RWPE2 (cell line): ENCODE results near the gene SNX30.

ENCODE experiments used
- ATAC-seq: fragments of 200-7000 bp; cut with Tn5 transposase; 3 replicates; pipeline ENCODE4 v1.9.1; 2021; ENCODE audit warnings: low read depth
- DNase-seq: peaks from one replicate; pipeline ENCODE4 v3.0.0-alpha.2; 2020; ENCODE audit warnings: low spot score
- H3K27ac ChIP-seq: fragments of 450-650 bp; 2 replicates; pipeline ENCODE4 v1.5.1; 2017; ENCODE audit warnings: mild to moderate bottlenecking; ENCODE audit not compliant: poor library complexity, severe bottlenecking
- H3K27me3 ChIP-seq: fragments of 250-450 bp; sonication (Bioruptor Pico); 2 replicates; pipeline ENCODE4 v1.5.1; 2021; ENCODE audit warnings: mild to moderate bottlenecking, moderate library complexity; ENCODE audit not compliant: insufficient read depth, poor library complexity, severe bottlenecking
- H3K36me3 ChIP-seq: fragments of 250-450 bp; sonication (Bioruptor Pico); 2 replicates; pipeline ENCODE4 v1.5.1; 2020; ENCODE audit warnings: low read depth, mild to moderate bottlenecking, moderate library complexity
- H3K4me1 ChIP-seq: fragments of 250-450 bp; sonication (Bioruptor Pico); 2 replicates; pipeline ENCODE4 v1.5.1; 2021; ENCODE audit warnings: mild to moderate bottlenecking, moderate library complexity; ENCODE audit not compliant: insufficient read depth, poor library complexity, severe bottlenecking
- H3K4me3 ChIP-seq: fragments of 250-450 bp; sonication (Bioruptor Pico); 2 replicates; pipeline ENCODE4 v1.5.1; 2021; ENCODE audit warnings: mild to moderate bottlenecking, moderate library complexity; ENCODE audit not compliant: severe bottlenecking
- H3K9me3 ChIP-seq: fragments of 250-450 bp; sonication (Bioruptor Pico); 2 replicates; pipeline ENCODE4 v1.5.1; 2021; ENCODE audit warnings: mild to moderate bottlenecking, moderate library complexity; ENCODE audit not compliant: severe bottlenecking
- CTCF ChIP-seq: fragments of 450-650 bp; IDR thresholded peaks from one replicate; pipeline ENCODE4 v1.5.1; 2017; ENCODE audit warnings: mild to moderate bottlenecking, moderate library complexity; ENCODE audit not compliant: poor library complexity, severe bottlenecking

The SNX30 gene

GRCh38 chr9:112809351-112809848, 58.8 kb downstream of the SNX30 start:
- DNase-seq: no peak
- H3K4me1 ChIP-seq: no peaks in the 10 kb centered on the region

GRCh38 chr9:112809906-112810305, 59.3 kb downstream of the SNX30 start:
- no peak for ATAC-seq
- Histone ChIP-seq H3K4me3 (no peak overlapping the region), H3K4me1 (no peaks in the 10 kb centered on the region), H3K27me3 (no peaks in the 10 kb centered on the region), H3K36me3 (no peaks in the 10 kb centered on the region), H3K27ac (no peak overlapping the region), H3K9me3 (no peaks in the 10 kb centered on the region)
- no peak for TF ChIP-seq CTCF
- DNase-seq: no peak

More at GRCh38 chr9:112809351-112809848, 58.8 kb downstream of the SNX30 start:
- no peaks in the 10 kb centered on the region for H3K9me3 ChIP-seq
- no peak overlapping the region for H3K27ac ChIP-seq
- H3K36me3 ChIP-seq: no peaks in the 10 kb centered on the region
- H3K27me3 ChIP-seq: no peaks in the 10 kb centered on the region
- no peak for TF ChIP-seq CTCF
- H3K4me3 ChIP-seq: no peak overlapping the region
- no peak for ATAC-seq

DNA sequence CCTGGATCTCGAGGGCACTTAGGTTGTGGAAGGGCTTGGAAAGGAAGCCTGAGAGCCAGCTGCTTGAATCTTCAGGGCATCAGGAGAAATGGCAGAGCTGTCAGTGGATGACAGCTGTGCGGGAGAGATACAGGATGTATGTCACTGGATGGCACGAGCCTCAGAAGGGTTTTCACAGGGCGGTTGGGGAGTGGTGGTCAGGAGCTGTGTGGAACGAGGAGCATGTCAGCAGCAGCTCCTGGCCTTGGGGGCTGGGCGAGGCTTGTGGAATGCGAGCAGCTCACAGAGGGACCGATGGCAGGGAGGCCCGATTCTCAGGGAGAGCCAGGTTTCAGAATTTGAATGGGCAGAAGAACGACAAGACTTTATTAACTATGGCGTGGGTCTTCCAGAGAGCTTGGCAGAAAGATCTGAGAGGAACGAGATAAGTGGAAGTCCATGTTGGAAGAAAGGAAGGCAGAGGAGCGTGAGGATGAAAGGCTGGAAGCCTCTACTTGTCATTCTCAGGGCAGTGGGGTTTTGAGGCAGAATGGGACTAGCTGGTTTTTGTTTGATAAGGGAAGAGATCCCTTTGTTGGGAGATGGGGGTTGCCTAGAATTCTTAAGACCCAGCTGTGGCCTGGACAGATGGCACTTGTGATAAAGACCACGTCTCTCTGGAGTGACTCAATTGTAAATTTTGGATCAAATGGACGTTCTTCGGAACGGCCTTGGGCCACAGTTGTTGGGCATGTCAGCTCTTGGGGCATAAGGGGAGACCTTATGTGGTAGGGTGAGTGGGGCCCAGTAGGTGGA, 60.3 kb downstream of the SNX30 start:
- H3K36me3 ChIP-seq: no peaks in the 10 kb centered on the region
- no peaks in the 10 kb centered on the region for H3K4me1 ChIP-seq
- H3K9me3 ChIP-seq: no peaks in the 10 kb centered on the region
- no peak for ATAC-seq
- no peak overlapping the region for H3K27ac ChIP-seq
- DNase-seq: no peak
- no peak overlapping the region for H3K4me3 ChIP-seq
- H3K27me3 ChIP-seq: no peaks in the 10 kb centered on the region
- no peak for TF ChIP-seq CTCF

DNA sequence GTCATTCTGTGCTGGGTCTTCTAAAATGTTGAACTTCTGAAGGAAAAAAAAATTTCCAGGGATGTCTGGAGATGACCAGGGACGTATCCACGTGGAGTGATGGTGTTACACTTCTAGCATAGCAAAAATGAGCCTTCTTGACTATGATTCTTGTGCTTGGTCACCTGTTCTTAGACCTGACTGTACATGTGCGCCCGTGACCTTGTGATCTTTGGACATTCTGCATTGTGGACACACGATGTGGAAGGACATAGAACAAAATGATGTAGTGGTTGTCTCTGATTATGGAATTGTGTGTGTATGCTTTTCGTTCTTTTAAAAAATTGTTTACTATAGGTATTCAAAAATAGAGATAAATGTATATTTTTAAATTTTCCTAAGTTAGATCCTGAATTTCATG, 61.0 kb downstream of the SNX30 start:
- Histone ChIP-seq H3K4me1 (no peaks in the 10 kb centered on the region), H3K36me3 (no peaks in the 10 kb centered on the region), H3K4me3 (no peak overlapping the region), H3K9me3 (no peaks in the 10 kb centered on the region), H3K27me3 (no peaks in the 10 kb centered on the region), H3K27ac (no peak overlapping the region)
- DNase-seq (no peak), ATAC-seq (no peak)
- TF ChIP-seq CTCF: no peak

GRCh38 chr9:112815868-112816267, 65.3 kb downstream of the SNX30 start:
- no peak for DNase-seq
- Histone ChIP-seq H3K9me3 (no peaks in the 10 kb centered on the region), H3K27ac (no peak overlapping the region), H3K27me3 (no peaks in the 10 kb centered on the region), H3K4me3 (no peak overlapping the region), H3K36me3 (no peaks in the 10 kb centered on the region), H3K4me1 (no peaks in the 10 kb centered on the region)
- ATAC-seq: no peak
- no peak for TF ChIP-seq CTCF
